NCI-H146 treated with DMSO at 0.1 percent for 48 hours (cell line): Measurements from ENCODE around the gene ZNF146.
"Not testable (repeated sequence)": the region's sequence is repeated elsewhere in the genome, so short reads cannot be mapped to it uniquely, and the experiment has no call there.

Experiments
- DNase-seq: peaks from one replicate; lab custom pipeline; 2025; ENCODE audit not compliant: unreplicated experiment; lab: John Stamatoyannopoulos, UW

Gene ZNF146

DNA sequence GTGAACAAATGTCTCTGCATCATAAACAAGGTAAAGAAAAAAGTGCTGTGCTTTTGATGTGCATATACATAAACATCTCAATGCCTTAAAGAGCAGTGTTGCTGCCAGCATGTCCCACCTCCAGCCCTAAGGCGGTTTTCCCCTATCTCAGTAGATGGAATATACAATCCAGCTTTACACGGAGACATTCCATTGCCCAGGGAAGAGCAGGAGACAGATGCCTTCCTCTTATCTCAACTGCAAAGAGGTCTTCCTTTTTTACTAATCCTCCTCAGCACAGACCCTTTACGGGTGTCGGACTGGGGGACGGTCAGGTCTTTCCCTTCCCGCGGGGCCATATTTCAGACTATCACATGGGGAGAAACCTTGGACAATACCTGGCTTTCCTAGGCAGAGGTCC is 18.7 kb downstream of the ZNF146 start:
- not testable (repeated sequence) for DNase-seq

- no peak for DNase-seq
Measured at GRCh38 chr19:36236304-36236945, 21.5 kb downstream of the ZNF146 start.

- no peak for DNase-seq
Measured at GRCh38 chr19:36236946-36237310, 22.0 kb downstream of the ZNF146 start.

DNA sequence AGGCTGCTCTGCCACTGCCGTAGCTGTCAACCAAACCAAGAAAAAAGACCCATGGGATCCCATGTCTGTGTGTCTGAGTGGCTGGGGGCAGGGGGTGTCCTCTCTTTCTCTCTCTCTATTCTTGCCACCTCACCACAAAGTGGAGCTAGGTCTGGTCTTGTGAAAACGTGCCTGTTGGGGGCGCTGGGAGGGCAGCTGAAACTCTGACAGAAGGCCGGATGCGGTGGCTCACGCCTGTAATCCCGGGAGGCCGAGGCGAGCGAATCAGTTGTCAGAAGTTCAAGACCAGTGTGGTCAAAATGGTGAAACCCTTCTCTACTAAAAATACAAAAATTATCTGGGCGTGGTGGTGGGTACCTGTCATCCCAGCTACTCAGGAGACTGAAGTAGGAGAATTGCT is 29.2 kb downstream of the ZNF146 start:
- DNase-seq, result no peak

GRCh38 chr19:36245210-36246005 is 30.5 kb downstream of the ZNF146 start:
- DNase-seq, result no peak

DNA sequence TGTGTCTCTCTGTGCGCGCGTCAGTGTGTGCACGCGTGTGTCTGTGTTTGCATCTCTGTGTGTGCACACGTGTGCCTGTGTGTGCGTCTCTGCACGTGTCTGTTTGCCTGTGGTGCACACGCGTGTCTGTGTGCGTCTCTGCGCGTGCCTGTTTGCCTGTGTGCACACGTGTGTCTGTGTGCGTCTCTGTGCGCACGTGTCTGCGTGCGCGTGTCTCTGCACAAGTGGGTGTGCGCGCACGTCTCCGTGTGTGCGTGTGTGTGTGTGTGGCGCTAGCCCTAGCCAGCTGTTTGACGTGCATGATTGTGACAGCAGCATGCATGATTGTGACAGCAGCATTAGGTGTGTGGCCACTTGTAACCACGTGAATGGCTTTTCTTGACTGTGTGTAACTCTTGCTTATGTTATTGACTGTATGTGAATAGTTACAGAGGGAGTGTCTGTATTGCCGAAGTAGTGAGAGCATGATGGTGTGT is 31.1 kb downstream of the ZNF146 start:
- DNase-seq, result no peak

GRCh38 chr19:36252047-36252446 is 37.1 kb downstream of the ZNF146 start:
- DNase-seq, result no peak

DNA sequence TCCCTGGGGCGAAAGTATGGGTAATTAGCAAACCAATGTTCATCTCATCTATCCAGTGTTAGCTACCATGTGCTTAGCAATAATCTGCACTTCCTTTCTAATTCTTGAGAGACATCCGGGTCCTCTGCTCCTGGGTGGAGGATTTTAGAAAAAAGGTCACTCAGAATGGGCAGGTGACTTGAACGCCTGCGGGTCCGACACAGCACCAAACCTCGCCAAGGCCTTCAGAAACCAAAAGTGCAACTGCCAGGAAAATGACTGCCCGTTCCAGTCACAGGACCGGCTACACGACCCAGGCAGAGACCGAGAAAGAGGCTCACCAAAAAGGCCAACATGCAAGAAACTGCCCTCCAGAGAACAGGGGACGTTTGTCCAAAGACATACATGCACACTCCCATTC is 39.9 kb downstream of the ZNF146 start:
- no peak for DNase-seq

DNA sequence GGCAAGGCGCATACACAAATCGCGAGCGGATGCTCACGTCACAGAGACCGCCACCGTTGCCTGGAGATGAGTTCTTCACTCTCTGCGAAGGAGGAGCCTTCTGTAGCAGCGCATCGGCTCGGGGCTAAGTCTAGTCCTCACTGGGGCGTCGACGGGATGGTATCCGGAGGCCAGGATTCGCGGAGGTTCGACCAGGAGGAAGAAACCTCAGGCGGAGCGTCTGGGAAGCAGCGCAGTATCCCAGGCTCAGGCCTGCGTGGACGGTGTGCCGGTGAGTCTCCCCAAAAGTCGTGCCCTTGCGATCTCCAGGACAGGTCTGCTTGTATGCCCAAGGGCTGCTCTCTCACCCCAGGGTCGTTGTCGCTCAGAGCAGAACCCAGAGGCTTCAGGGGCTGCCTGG is 40.4 kb downstream of the ZNF146 start:
- no peak for DNase-seq

- no peak for DNase-seq
Measured at GRCh38 chr19:36256064-36256463, 41.2 kb downstream of the ZNF146 start.

- no peak for DNase-seq
Measured at GRCh38 chr19:36256853-36257519, 42.1 kb downstream of the ZNF146 start.

DNA sequence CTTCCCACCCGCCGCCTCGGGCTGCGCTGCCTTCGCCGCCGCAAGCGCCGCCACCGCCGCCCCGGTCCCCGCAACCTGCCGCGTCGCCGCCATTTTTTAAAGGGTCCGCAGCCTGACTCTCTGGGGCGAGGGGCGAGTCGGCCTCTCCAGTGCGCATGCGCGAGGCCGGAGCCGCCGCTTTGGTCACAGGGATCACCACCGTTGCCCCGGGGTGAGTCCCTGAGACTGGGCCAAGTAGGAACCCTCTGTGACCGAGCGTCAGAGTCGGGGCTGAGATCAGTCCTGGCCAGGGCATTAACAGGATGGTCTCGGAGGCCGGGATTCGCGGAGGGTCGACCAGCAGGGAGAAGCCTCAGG is 42.6 kb downstream of the ZNF146 start:
- DNase-seq, result no peak

GRCh38 chr19:36258028-36258875 is 43.3 kb downstream of the ZNF146 start:
- DNase-seq, result no peak

- DNase-seq, result no peak
Measured at GRCh38 chr19:36259211-36259610, 44.3 kb downstream of the ZNF146 start.

DNA sequence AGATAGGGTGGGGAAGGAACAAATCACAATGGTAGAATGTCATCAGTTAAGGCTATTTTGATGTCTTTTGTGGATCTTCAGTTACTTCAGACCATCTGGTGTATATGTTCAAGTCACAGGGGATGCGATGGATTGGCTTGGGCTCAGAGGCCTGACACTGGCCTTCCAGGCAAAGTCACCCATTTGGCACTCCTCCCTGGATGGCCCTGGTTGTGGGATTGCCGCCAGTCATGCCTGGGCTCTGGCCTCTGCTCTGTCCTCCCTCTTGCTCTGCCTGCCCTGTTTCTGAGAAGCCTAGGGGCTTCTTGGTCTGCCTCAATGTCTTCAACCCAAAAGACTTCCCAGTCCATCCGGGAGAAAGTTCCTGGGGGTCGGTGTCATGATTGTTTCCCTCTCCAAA is 50.2 kb downstream of the ZNF146 start:
- DNase-seq, result no peak

DNA sequence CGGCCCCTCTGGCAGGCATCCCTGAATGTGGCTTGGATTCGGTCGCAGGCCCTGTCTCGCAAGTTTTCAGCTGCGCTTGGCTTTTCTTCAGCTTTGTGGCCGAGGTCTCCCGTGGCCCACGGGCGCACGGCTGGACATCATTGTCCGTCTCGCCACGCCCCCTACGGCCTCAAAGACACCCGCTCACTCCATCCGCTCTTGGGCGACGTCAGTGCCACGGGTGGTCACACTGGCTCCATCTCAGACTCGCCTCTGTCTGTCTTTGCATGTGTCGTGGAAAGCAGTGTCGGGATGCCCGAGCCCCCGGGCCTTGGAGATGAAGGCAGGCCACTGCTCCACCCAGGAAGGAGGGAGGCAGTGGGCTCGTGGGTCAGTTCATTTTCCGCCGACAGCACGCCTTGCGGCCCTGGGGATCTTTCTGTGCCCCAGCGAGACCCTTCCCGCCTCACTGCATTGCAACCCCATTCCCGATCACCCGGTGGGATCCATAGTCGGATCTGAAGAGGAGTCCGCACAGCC is 51.0 kb downstream of the ZNF146 start:
- no peak for DNase-seq

DNA sequence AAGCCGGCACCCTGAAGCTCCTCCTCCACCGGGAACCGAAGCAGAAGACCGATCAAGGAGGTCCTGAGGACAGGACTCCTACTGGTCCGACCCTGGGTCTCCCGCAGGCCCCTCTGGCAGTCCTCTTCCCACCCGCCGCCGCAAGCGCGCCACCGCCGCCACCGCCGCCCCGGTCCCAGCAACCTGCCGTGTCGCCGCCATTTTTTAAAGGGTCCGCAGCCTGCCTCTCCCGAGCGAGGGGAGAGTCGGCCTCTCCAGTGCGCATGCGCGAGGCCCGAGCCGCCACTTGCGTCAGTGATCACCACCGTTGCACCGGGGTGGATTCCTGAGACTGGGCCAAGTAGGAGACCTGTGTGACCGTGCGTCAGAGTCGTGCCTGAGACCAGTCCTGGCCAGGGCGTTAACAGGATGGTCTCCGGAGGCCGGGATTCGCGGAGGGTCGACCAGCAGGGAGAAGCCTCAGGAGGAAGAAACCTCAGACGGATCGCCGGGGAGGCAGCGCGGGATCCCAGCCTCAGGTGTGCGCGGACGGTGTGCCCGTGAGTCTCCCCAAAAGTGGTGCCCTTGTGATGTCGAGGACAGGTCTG is 51.6 kb downstream of the ZNF146 start:
- no peak for DNase-seq

DNA sequence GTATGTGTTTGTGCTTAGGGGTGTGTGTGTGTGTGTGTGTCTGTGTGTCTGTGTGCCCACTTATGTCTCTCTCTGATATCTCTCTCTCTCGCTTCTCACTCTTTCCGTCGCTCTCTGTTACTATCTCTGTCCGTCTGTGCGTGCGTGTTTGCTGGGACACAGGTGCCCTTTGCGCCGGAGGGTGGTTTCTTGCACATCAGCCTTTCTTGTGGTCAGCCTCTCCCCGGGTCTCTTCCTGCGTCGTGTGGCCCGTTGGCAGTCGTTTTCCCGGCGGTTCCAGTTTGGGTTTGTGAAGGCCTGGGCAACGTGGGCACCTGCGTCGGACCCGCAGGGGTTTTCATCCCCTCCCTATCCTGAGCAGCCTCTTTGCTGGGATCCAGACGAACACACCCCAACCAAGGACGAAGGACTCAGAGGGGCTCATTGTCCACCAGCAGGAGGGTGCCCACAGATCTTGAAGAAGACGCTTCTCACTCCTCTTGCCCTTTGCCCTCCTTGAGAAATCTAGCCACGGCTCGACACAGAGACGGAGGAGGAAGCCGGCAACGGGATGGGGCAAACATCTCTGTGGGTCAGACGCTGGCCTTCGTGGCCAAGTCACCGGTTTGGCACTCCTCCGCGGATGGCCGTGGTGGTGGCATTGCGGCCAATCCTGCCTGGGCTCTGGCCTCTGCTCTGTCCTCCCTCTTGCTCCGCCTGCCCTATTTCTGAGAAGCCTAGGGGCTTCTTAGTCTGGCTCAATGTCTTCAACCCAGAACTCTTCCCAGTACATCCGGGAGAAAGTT is 52.3 kb downstream of the ZNF146 start:
- no peak for DNase-seq

- DNase-seq, result not testable (repeated sequence)
Measured at GRCh38 chr19:36268081-36268480, 53.2 kb downstream of the ZNF146 start.

DNA sequence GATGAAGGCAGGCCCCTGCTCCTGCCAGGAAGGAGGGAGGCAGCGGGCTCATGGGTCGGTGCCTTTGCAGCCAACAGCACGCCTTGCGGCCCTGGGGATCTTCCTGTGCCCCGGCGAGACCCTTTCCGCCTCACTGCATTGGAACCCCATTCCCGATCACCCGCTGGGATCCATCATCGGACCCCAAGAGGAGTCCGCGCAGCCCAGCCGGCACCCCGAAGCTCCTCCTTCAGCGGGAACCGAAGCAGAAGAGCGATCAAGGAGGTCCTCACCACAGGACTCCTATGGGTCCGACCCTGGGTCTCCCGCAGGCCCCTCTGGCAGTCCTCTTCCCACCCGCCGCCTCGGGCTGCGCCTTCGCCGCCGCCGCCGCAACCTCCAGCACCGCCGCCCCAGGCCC is 53.7 kb downstream of the ZNF146 start:
- not testable (repeated sequence) for DNase-seq
